Measurements from ENCODE around the gene TMPRSS6.

TMPRSS6 gene

GRCh38 chr22:37139762-37140161 lies 30.2 kb upstream of the TMPRSS6 start:
- DNase-seq = no peak

- DNase-seq = no peak
These were observed 29.5 kb upstream of the TMPRSS6 start for GRCh38 chr22:37138849-37139561.

GRCh38 chr22:37137903-37138665 lies 28.6 kb upstream of the TMPRSS6 start:
- DNase-seq = no peak

- DNase-seq = no peak
These were observed 27.6 kb upstream of the TMPRSS6 start for GRCh38 chr22:37137131-37137530.

- DNase-seq = no peak
These were observed 25.5 kb upstream of the TMPRSS6 start for GRCh38 chr22:37135023-37135422.

- no peak for DNase-seq
These were observed 23.9 kb upstream of the TMPRSS6 start for GRCh38 chr22:37133304-37134018.

- DNase-seq = no peak
These were observed 23.3 kb upstream of the TMPRSS6 start for GRCh38 chr22:37132773-37133172.

- no peak for DNase-seq
These were observed 20.4 kb upstream of the TMPRSS6 start for GRCh38 chr22:37129866-37130441.

GRCh38 chr22:37128555-37129281 lies 19.2 kb upstream of the TMPRSS6 start:
- DNase-seq = no peak

GRCh38 chr22:37127350-37127878 lies 17.9 kb upstream of the TMPRSS6 start:
- no peak for DNase-seq

- DNase-seq = no peak
These were observed 17.4 kb upstream of the TMPRSS6 start for GRCh38 chr22:37126882-37127281.

GRCh38 chr22:37126383-37126782 lies 16.9 kb upstream of the TMPRSS6 start:
- DNase-seq = no peak

GRCh38 chr22:37123649-37124048 lies 14.1 kb upstream of the TMPRSS6 start:
- no peak for DNase-seq

- DNase-seq = no peak
These were observed 13.2 kb upstream of the TMPRSS6 start for GRCh38 chr22:37122598-37123180.

- DNase-seq = peak; percentile 35 to 59
These were observed 12.5 kb upstream of the TMPRSS6 start for GRCh38 chr22:37121887-37122591.

GRCh38 chr22:37120569-37121340 lies 11.2 kb upstream of the TMPRSS6 start:
- DNase-seq = no peak

- no peak for DNase-seq
These were observed 10.4 kb upstream of the TMPRSS6 start for GRCh38 chr22:37119872-37120271.

- DNase-seq = no peak
These were observed 8.6 kb upstream of the TMPRSS6 start for GRCh38 chr22:37118083-37118482.

GRCh38 chr22:37117092-37117491 lies 7.6 kb upstream of the TMPRSS6 start:
- DNase-seq = no peak

GRCh38 chr22:37115032-37115431 lies 5.5 kb upstream of the TMPRSS6 start:
- no peak for DNase-seq

GRCh38 chr22:37113757-37114156 lies 4.2 kb upstream of the TMPRSS6 start:
- no peak for DNase-seq
